HG03571 (cell line): ENCODE measurements around the gene SYT4.
"Not testable (repeated sequence)": the region's sequence is repeated elsewhere in the genome, so short reads cannot be mapped to it uniquely, and the experiment has no call there.

Experiments
- ATAC-seq: cut with Tn5 transposase; IDR thresholded peaks from one replicate; pipeline ENCODE4 v1.9.1; 2021; ENCODE audit not compliant: unreplicated experiment

SYT4 gene, protein sequence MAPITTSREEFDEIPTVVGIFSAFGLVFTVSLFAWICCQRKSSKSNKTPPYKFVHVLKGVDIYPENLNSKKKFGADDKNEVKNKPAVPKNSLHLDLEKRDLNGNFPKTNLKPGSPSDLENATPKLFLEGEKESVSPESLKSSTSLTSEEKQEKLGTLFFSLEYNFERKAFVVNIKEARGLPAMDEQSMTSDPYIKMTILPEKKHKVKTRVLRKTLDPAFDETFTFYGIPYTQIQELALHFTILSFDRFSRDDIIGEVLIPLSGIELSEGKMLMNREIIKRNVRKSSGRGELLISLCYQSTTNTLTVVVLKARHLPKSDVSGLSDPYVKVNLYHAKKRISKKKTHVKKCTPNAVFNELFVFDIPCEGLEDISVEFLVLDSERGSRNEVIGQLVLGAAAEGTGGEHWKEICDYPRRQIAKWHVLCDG

DNA sequence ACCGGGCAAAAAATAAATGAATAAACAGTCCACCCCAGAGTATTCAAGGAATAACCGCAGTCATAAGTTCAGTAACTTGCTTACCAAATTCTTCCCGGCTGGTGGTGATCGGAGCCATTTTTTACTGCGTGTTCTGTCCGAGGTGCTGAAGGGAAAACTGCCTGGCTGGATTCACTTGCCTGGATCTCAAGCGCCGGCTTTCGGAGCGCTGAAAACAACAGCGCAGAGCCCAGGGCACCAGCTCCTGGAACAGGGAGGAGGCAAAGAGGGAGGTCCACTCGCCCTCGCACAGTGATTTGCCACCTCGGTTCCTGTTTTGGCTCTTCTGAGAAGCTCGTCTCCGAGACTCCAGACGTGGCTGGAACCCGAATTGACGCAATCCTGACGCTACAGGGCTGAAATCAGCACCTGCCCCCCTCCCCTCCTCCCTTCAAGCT is at the start of gene SYT4:
Gene SYT4, minus strand, starts transcription at position 327 of the 437 bp plus-strand sequence. Its CDS starts 209 bp downstream, at position 118.
- no peak for ATAC-seq

GRCh38 chr18:43322132-43322531 is 44.8 kb upstream of the SYT4 start:
- no peak for ATAC-seq

DNA sequence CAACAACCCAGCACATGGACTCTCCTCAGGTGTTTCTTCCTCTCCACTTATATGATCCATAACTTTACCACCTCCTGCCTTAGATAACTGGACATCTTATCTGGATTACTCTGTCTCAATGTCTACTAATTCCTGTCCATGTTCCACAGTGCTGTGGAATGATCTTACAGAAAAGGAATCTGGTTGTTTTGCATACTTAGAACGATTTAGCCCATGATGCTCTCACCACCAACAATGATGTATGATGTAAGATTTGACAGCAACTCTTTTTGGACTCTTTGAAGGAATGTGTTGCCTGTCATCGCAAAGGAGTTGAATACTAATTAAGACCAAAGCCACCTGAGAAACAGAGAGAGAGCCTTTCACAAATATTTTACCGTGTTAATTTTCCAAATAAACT is 37.7 kb upstream of the SYT4 start:
- no peak for ATAC-seq

DNA sequence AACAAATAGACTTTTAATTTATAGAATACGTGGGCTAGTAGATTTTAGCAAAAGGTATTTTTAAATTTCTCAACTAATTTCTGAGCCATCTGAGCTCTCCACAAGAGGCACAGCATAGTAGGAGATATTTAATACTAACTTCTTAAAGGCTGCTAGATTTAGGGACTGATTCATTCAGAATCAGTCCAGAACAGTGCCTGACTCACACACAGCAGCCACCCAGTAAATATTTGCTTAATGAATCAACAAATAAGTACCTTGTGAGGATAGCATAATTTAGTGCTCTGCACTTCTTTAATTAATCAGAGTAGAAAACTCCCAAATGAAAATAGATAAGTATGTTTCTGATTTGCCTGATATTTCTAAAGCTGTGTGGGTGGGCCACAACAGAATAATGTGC is 35.6 kb upstream of the SYT4 start:
- ATAC-seq, result no peak

GRCh38 chr18:43310239-43310638 is 32.9 kb upstream of the SYT4 start:
- no peak for ATAC-seq

DNA sequence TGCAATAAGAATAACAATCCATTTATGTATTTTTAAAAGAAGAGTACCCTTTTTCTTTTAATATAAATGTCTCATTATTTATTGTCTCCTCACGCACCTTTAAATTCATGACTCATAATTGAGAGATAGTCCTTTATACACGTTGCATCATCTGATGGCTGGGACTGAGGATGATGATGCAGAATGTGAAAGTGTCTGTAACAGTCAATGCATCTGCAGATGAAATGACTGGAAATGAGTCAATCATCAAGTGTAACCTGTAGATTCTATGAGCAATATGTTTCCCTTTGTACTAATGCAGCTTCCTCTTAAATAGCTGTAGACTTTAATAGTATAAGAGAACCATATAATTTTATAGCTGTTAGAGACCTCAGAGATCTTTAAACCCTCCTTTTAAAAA is 26.1 kb upstream of the SYT4 start:
- no peak for ATAC-seq

- ATAC-seq, result not testable (repeated sequence)
These were observed 8.9 kb upstream of the SYT4 start for GRCh38 chr18:43286187-43286586.

- ATAC-seq, result no peak
These were observed 6.0 kb upstream of the SYT4 start for GRCh38 chr18:43283299-43283698.

DNA sequence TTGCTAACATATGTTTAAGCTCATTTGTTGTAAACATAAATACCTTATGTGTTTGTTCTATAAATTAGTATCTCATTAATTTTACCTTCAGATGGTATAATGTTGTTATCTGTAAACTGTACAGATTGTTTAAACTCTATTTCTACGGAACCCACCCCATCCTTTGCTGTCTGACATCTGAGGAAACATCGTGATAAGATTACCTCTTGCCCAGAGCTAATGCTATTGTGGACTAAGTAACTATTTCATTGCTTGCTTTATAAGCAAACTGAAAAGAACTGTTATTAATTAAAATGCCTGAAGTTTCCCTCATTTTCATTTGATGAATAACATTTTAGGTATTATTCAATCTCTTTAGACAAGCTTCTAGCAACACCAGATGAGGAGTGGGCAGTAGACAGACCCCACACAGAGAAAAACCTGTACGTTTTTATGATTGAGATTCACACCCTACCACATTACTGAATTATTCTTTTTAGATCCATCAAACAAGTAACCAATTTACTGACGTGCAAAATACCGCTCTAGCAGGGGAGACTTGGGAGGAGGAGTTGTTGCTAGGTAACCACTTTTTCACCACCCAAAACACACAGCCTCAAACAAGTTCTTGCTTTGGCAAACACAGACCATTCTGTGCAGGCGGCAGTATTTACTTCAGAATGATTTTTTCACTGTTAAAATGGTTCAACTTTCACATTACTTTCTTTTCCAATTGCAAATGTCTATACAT is 1.9 kb upstream of the SYT4 start:
- ATAC-seq, result no peak

- ATAC-seq, result no peak
These were observed 1.1 kb upstream of the SYT4 start for GRCh38 chr18:43278355-43278754.

GRCh38 chr18:43276491-43276890 is 799 bp downstream of the SYT4 start:
- ATAC-seq, result no peak

DNA sequence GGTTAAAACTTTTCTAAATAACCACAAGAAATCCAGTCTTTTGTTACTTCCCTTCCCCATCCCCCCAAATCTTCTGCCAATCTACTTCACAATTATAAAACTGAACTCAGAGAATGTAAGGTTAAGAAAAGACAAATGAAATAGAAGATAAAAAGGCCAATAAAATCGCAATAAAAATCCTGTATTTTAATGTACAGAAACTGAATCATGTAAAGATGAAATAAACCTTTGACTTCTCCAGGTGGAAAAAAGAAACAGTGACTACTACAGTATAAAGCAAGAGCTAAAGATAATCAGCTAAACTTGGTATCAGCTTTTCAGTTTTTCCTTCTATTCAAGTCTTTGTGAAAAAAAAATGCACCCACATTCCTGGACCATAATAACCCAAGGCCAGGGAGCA is 1.7 kb downstream of the SYT4 start:
- ATAC-seq, result no peak

DNA sequence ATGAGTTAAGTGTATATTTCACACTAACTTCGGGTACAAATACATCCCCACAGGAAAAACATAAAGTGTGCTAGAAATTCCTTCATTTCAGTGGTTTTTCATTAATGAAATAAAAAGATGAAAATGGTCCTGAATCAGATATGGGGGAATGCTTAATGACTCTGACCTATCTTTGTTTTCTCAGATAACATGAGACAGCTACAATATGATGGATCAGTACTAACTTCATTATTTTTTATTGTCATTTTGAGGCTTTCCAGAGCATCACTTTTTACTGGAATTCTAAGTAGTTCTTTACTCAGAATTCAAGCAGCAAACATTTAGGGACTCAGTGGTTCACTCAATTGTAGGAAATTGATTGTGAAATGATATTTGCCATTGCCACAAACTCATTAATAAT is 2.8 kb downstream of the SYT4 start:
- ATAC-seq, result no peak

DNA sequence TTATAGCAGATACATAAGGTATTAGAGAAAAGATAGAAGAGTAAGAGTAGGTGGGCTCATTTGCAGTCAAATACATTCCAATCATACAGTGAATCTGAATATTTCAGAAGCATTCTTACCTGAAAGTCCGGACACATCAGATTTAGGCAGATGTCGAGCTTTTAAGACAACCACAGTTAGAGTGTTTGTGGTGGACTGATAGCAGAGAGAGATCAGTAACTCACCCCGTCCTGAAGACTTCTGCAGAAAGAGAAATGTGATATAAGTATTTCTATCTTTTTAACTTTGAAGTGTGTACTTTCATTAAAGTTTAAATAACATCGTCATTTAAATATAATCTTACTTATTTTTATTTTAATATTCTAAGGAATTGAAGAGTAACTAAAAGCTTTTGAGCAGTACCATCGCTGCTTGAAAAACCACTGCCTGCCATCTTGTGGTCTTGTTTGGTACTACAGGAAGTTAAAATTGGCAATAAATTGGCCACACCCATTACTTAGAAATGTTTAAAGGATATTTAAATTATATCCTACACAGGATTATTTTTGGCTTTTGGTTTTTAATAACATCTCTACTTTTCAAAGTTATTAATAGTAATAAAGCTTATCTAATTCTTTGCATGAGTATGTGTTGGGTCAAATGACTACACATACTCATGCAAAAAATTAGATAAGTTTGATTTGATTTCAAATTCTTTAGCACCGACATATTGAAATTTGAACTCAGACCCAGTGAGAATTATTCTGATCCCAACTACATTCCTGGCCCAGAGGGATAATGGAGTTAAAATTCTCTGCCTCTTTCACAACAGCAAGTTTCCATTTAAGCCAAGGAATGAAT is 5.5 kb downstream of the SYT4 start:
- ATAC-seq, result peak; percentile 66

GRCh38 chr18:43267818-43268217 is 9.5 kb downstream of the SYT4 start:
- ATAC-seq, result no peak

GRCh38 chr18:43265465-43265864 is 11.8 kb downstream of the SYT4 start:
- no peak for ATAC-seq

DNA sequence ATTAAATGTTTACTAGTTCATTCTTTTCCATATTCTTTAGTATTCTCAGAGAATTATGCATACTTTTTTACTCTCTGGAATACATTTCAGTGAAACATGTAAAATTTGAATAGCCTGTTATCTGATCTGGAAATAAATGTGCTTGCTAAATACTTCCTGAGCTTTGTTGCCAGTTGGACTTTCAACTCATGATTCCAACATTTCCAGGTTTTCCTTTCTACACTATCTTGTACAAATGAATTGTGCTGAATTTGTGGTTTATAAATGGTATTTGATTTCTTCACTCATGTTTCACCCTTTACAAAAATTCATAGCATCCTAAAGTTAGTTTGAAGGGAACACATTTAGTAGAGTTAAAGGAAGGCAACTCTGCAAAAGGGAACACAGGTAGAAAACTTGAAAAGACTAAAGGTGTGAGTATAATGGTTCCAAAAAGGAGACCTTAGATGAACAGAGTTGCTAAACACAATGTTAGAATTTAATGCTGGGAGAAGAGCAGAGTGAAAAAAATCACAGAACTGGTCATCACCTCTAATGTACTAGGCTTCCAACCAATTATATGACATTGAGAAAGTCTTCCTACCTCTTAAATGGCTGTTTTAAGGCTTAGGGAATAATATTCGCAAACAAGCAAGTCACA is 28.6 kb downstream of the SYT4 start:
- no peak for ATAC-seq

DNA sequence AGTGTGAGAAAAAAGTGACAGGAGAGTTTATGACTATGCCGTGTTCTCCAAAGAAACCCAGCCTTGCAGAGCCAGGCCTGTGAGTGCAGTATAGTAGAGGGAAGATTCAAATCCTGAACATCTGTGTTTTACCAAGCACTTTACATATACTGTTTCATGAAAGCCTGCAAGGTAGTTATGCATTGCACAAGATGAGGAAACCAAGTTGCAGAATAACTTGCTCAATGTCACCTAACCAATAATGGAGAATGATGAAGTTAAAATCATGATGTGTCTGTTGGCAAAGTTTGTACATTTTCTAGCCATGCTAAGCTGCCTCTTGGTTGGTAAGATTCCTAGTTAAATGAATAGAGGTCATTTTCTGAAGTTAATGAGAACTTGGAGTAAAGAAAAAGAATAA is 29.3 kb downstream of the SYT4 start:
- no peak for ATAC-seq

DNA sequence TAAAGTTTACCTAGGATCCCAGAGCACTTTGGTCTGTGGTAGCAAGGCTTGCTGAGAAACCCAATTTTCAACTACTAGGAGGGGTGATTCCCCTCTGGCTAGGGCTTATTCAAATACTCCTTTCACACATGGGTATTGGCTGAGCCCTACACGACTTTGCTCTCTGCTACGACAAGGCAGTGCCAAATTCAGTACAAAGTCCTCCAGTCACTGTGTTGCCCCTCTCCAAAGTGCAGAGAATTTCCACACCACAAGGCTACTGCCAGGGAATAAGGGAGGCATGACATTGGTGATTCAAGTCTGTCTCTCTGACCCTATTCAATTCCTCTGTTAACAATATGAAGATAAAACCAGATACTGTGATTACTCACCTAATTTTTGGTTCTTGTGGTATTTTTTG is 38.9 kb downstream of the SYT4 start:
- no peak for ATAC-seq

- ATAC-seq, result no peak
These were observed 40.4 kb downstream of the SYT4 start for GRCh38 chr18:43236921-43237320.

DNA sequence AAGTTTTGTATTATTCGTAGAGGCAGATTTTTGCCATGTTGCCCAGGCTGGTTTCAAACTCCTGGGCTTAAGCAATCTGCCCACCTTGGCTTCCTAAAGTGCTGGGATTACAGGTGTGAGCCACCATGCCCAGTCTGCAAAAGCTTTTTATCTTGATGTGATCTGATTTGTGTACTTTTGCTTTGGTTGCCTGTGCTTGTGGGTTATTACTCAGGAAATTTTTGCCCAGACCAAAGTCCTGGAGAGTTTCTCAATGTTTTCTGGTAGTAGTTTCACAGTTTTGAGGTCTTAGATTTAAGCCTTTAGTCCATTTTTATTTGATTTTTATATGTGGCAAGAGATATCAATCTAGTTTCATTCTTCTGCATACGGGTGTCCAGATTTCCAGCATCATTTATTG is 42.4 kb downstream of the SYT4 start:
- ATAC-seq, result no peak
